Activated CD4-positive, alpha-beta T cell treated with anti-CD3 and anti-CD28 coated beads, Interleukin-2, amount 50 U/mL, for 48 hours (primary cell): Measurements from ENCODE around the gene FIGN.

Source experiments
- DNase-seq, 2 experiments: peaks; one replicate each; pipeline ENCODE4 v3.0.0-alpha.2; 2020

The FIGN gene

DNA sequence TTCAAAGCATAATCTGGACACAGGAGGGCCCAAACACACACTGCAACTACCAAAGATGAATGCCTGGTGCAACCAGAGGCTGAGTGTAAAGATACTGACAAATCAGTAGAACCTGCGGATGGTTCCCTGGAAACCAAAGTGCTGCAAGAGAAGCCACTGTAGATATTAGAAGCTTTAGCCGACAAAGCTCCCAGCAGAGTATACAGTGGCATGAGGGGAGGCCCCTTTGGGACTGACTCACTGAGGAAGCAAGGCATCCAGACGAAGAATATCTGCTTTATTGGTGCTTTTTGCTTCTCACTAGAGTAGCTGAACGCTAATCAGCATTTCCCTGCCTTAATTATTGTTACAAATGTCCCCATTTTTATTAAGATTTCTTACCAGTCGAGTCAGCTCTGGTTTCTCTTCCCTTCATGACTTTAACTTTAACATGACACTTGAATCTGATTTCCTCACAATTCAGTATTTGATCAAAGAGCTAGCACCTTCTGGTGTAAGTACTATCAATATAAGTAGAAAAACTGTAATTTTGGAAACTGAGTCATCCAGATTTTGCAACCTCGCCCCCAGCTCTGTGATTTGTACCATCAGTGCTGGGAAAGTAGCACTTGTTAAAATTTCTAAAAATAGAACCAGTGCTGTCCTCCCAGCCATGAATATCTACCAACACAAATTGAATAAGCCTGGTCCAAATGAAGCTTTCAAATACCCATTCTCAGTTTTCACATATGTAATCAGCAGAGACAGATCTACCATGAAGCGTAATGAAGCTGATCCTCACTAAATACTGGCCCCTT, 34.2 kb downstream of the FIGN start:
- DNase-seq = no peak

DNA sequence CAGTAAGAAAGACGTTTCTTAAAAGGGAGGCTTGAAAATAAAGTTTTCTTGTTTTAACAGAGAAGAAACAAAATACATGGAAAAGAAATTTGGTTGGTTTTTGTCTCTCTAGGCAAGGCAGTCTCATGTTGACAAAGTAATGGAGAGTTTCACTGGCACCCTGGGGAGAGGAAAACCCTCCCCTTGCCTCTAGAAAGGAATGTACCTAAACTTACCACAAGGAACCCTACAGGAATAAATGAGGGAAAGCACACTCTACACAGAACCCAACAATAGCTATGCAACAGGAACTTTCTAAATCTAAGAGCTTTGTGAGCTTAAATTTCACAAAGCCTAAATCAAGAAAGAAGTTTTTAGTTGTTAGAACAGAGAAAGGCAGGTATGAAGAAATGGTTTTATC, 37.0 kb downstream of the FIGN start:
- no peak for DNase-seq

DNA sequence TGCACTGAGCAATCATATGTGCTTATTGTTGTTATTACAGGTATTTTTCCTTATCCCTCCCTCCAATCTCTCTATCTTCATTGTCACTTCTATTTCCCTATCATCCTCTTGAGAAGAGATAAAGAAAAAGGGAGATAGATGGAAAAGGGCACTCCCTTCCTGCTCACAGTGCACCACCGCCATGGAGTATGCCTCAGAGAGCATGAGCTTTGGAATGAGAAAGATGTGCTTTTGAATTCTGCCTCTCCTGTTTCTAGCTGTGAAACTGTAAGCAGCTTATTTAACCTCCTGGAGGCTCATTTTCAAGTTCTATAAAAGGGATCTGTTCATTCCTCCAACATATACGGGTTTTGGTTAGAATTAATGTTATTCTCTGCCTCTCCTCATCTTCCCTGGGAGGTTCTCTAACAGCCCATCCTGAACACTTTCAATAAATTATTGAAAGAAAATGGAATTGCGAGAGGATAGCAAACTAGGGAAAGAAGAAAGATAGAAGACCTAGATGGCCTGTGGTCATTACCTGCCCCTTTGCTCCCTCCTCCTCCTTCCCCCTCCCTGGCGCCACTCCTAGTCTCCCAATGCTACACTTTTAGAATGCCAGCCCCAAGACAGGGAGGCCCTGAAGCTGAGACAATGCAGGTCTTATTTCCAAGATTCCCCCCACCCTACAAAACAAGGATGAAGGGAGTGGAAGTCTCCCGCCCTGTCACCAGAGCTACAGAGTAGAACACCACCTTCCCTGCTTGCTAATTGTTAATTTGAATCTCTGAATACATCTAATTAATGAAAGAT, 37.8 kb downstream of the FIGN start:
- DNase-seq = no peak

DNA sequence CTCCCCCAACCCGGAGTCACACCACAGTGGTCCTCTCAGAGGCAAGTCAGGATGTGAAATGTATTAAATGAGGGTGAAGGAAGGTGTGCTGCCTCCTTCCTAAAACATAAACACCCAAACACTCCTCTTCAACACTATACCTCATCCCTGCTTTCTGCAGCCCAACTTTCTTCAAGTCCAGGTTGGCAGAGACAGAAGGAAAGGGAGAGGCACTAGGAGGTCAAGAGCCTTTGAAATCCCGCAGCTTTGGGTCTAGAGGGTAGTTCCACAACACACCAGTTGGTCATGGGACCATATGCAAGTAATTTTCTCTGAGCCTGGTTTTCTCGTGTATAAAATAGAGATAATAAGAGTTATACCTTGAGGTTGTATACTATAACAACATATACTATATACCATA, 38.4 kb downstream of the FIGN start:
- no peak for DNase-seq

DNA sequence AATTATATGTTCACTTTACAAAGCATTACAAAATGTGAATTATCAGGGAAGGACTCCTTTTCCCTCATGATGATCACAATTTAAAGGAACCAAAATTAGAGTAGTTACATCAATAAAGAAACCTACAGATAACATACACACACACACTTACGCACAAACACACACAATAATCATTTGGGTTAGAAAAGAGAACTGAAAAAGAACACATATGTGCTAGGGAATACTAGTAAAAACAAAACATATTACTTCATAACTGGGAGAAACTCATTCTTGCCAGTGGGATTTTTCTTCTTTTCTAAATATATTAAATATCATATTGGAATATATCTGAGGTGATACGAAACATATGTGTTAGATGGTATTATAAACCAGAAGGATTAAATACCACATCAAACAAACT, 42.3 kb downstream of the FIGN start:
- DNase-seq = no peak

DNA sequence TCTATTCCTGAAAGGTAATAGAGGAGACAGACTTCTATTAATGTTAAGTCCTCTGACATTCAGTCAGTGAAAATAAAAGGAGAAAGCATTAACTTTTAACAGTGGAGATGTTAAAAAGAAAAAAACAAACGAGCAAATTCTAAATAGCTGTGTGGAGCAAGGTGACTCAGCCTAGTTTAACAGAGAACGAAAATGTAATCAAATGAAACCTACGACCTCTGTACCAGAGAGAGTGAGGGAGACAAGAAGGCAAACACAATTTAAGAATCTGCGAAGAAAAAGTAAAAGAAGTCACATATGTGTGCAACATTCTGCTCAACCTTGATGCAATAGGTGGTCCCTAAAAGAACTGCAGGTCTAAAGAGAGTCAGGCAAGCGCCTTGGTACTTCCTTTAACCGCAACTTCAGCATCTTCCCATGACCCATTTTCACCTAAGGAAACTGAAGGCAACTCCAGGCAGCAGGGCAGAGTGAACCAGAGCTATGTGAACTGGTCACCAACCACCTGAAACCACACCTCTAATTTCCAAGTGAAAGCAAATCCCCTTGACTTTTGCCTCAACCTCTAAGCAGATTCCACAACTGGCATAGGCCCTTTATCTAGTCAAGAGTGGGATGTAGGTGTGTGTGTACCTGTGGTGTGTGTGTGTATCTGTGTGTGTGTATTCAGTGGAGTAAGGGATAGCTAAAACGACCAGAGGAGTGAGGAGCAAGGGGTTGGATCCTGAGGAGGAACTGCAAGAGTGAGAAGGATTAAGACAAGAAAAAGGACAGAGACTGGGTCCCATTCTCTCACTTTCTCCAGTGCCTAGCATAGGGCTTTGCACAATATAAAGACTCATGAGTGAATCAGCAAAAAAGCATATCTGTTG, 43.0 kb downstream of the FIGN start:
- no peak for DNase-seq

DNA sequence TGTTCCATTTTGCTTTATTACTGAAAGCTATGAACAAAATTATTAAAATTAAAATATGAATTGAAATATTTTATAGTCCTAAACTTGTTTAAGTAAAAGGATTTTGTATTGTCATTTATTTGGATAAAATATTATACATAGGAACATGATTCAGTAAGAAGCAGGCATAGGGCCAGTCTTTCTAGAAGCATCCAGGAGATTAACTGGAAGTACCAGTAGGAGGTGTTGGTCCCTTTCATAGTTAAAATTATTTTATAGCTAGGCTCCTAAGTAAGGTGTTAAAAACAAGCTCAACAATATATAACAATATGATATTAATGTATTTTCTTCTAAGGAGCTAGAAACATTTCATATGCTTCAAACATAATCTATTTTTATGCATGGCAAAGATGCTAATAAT, 43.7 kb downstream of the FIGN start:
- DNase-seq = no peak

DNA sequence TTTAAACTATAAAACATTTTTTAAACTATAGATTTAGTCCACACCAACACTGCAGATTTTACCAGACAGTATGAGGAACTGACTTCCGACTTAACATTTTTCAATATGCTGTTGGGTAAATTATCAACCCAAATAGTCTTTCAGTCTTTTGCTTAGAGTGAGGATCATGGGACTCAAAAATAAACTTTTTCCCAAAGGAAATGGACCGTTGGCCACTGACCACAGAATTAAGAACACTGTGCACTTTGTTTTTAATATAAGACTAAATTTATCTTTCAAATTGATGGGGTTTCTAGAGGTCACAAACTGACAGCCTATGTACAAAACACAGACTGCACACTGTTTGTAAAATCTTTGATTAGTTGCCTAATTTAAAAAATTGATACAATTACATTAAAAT, 44.9 kb downstream of the FIGN start:
- DNase-seq = no peak

DNA sequence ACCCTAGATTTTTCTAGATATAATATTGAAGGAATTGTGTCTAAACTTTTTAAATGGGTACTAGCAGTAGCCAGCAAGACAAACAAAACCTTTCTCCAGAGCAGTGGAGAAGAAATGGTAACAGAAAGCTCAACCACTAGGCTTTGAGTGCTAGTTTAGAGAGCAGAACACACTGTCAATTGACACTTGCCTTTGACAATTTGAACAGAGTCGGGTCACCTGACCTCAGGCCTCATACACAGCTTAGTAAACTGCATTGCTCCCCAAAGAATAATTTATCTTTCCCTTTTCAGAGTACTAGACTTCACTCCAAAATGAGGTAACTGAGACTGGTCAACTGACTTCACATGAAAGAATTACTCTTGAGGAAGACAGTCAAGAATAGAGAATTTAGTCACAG, 48.6 kb downstream of the FIGN start:
- DNase-seq = no peak

DNA sequence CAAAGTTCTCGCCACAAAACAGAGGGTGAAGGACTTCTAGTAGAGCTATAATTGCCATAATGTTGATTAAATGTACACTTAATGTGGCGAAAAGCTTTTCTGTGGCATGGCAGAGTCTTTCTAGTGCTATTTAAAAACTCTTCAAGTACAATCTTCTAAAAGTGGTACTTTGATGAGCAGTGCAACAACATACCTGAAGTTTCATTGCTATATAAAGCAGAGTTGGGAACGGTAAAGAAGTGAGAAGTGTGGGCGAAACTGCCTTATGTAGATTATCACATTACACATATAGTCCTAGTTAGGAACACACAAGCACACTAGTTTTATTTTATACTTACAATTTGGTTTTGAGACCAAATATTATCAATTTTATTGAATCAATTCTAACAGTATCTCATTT, 49.5 kb downstream of the FIGN start:
- no peak for DNase-seq

DNA sequence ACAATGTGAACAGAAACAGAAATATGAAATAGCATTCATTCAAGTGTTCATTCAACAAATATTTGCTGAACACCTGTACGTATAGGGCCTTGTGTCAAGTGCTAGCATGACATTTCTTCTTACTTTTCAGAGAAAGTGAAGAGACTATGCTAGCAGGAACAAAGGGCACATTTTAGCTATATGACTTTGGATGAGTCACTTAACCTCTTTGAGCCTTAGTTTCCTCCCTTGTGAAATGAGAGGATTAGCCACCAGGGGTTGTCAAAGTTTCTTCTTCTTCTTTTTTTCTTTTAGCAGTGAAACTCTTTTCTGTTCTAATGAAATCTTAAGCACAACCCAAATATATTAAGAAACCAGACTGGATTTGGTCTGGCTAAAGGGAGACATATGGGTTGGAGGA, 53.1 kb downstream of the FIGN start:
- DNase-seq = no peak

DNA sequence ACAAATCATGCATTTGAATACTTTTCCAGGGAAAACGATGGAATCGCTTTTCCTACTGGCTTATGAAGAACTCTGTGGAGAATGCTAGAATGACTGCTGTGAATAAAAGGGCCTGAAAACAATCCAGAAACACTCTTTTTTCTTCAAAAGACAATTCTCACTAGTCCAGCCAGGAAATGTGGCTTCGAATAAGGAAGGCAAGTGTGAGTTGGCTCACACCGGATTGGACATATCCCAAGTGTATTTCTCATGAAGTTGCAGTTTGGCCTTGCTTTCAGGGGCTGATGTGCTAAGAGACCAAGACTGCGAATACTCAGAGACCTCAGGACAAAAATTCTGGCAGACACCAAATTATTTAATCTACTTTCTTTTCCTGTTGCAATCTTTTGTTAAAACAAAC, 54.1 kb downstream of the FIGN start:
- DNase-seq = no peak

DNA sequence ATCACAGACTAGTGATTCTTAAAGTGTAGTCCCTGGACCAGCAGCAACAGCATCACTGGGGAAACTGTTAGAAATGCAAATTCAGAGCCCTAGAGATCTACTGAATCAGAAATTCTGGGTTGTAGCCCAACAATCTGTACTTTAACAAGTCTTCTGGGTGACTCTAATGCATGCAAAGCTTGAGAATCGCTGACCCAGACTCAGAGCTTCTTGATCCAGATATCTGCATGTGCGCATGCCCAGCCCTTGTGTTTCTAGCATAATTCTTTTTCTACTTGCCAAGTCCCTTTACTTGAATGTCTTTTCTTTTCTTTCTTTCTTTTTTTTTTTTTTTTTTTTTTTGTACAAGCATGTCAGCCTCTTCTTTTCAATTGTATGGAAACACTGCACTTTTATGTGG, 60.4 kb downstream of the FIGN start:
- DNase-seq = no peak

DNA sequence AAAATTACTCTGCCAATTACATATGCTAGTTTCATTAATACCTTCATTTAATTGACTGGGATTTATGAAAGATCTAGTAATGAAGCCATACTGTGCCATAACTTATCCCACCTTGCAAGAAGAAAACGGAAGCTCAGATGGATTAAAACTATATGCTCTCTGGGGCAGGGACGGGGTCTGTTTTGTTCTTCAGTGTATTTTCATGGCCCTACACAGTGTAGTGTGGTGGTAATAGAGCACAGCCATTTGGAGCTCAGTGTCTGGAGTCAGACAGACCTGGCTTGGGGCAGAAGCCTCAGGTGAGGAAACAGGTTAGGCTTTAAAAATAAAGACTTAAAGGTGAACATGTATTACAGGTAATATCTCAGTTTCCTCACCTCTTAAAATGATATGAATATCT, 62.3 kb downstream of the FIGN start:
- no peak for DNase-seq

DNA sequence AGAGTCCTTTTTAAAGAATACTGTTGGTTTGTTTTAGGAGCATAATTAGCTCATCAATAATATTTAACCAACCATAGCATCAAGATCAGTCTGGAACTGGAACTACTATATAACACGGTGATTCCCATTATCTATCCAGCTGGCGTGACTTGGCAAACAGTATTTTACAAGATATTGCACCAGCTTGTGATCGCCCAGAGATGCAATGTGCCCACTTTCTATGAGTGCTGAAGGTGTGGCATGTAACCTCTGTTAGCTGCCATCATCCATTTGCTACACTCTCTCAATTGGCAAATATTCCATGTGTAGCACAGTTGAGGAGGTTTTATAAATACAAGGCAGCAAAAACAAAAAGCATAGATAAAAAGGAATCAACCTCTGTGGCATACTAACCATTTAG, 64.9 kb downstream of the FIGN start:
- no peak for DNase-seq

DNA sequence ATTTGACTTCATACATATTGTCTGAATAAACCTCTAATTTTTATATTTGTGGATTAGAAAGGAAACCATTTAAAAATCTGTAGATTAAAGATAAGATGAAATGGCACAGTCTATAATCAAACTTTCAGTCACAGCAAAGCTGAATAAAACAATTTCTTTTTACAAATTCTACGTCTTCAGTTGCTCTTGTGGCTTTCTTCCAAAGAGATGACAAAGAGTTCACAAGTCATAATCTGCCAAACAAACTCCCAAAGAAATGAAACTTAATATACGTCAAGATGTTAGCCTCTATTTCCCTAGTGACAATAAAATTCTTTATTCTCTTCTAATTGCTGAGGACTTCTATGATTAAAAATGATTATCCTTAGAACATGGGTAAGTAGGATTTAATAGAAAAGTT, 66.3 kb downstream of the FIGN start:
- no peak for DNase-seq

DNA sequence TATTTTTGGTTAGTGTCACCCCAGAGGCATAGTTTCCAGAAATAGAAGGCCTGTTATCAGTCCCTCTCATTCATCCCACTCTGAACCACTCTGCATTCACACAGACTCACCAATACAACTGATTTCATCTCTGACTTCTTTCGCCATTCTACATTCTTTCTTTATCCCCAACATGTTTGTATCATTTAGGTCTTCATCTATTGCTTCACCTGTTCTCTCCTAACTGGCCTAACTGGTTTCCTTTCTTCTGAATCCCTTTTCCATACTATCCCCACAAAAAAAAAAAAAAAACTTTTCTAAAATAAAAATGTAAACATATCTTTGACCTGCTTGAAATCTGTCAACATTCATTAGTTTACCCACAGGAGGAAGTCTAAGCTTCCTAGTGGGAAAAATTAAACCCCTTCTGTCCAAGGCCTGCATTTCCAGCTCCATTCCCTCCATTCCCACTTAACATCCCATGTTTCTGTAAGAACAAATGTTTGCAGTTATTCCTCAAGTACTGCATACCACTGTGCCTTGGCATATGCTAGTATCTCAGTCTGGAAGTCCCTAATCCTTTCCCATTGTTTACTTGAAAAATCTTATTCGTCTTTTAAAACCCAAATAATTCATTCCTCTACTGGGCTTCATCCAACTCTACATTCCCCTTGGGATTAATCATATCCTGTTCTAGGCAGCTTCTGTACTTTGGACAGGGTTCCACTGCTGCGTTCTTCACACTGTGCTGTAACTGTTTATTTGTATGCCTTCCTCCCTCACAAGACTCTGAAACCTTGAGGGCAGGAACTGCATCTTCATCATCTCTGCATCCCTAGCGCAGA, 68.5 kb downstream of the FIGN start:
- no peak for DNase-seq

DNA sequence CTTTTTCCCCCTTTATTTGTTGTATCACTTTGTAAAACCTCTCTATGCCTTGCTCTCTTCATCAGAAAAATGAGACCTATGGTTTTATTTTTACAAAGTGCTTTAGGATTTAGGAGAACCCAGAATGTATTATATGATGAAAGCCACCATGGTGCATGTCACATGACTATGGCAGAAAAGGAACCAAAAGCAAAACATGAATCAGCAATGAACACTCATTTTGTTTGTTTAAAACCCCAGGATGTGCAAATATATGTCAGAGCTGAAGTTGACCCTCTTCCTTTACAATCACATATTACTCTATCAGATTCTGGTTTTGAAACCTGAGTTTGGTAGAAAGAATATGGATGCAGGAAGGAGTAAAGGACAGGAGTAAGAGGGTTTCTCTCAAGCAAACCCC, 70.0 kb downstream of the FIGN start:
- DNase-seq = no peak

DNA sequence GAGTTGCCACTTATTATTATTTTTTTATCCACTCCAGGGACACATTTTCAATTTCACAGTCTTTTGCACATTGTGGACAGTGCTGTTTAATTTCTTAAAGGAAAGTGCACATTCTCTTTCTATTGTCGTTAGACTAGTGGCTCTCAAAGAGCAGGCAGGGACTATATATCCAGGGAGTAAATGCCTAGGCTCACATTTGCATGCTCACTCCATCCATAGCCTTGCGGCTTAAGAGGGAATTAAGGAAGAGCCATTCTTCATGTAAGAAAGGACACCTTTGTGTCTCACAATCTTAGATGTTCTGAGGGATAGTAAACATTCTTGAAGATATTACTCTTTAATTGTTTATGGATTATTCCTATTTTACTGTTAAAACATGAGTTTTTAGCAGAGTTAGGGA, 70.8 kb downstream of the FIGN start:
- no peak for DNase-seq

DNA sequence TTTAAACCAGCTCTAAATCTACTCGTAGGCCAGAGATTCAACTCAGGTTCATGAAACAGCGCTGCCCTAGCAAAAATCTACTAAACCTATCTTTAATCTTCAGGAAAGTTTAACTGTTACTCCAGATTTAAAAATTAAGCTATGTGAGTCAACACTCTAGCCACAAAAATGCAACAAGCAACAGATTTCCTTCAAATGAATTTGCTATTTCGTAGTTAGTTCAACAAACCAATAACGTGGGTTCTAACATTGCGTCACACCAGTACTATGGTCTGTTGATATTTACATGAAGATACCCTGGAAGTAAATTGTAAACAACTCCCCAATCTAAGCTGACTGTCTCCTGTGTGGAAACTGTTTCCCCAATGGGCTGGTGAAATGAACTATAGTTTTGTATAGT, 71.2 kb downstream of the FIGN start:
- DNase-seq = no peak

DNA sequence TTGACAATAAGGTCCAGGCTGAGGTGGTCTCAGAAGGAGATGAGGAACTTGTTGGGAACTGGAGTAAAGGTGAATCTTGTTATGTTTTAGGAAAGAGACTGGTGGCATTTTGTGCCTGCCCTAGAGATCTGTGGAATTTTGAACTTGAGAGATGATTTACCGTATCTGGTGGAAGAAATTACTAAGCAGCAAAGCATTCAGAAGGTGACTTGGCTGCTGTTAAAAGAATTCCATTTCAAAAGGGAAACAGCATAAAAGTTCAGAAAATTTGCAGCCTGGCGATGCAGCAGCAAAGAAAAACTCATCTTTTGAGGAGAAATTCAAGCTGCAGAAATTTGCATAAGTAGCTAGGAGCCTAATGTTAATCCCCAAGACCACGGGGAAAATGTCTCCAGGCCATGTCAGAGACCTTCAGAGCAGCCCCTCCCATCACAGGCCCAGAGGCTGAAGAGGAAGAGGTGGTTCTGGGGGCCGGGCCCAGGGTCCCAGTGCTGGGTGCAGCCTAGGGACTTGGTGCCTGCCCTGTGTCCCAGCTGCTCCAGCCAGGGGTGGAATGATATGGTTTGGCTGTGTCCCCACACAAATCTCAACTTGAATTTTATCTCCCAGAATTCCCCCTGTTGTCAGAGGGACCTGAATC, 73.5 kb downstream of the FIGN start:
- no peak for DNase-seq

DNA sequence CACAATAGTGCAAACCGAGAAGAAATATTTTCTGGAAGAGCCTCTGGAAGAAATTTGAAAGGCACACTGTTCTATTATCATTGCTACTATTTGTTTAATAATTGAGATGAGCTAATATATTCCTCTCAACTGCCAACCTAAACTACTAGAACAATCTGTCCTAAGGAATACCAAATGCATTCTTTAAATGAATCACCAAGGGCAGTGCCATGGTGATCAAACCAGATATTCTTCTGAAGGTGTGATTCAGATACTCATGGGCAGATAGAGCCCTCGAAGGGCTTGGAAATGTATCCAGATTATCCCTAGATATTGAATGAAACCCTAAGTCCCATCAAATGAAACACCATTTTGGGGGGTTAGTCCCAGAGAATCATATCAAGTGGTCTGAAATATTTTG, 76.6 kb downstream of the FIGN start:
- DNase-seq = no peak
